Measurements from ENCODE around the gene NUDT11. TPM values are rescaled to one million over a fixed set of nuclear protein-coding genes. Genes with fewer than 3 reads are reported as not detected.

NUDT11 gene
- polyA plus RNA-seq, 1 donor from 2014 or later = 118 TPM

GRCh38 chrX:51476930-51477329, 19.5 kb downstream of the NUDT11 start:
- H3K4me2 ChIP-seq (ENCODE audit: low read length) = no peak overlapping the region
- no peaks in the 10 kb centered on the region for H3F3A ChIP-seq (ENCODE audit: insufficient read depth, low read length, poor library complexity, severe bottlenecking)
- no peak overlapping the region for H2AFZ ChIP-seq (ENCODE audit: low read depth, low read length)
- H4K20me1 ChIP-seq (ENCODE audit: insufficient read depth) = no peaks in the 10 kb centered on the region
- no peak overlapping the region for H3K9ac ChIP-seq (ENCODE audit: low read length)
- H3K4me3 ChIP-seq (ENCODE audit: low read length) = no peak overlapping the region
- no peaks in the 10 kb centered on the region for H3K36me3 ChIP-seq (ENCODE audit: insufficient read depth, low read length)
- no peaks in the 10 kb centered on the region for H3K9me3 ChIP-seq (ENCODE audit: low read length)
- no peaks in the 10 kb centered on the region for H3K79me2 ChIP-seq (replicated peaks; ENCODE audit: insufficient read depth, low read length)
- no peaks in the 10 kb centered on the region for H3K27me3 ChIP-seq (ENCODE audit: insufficient read depth, low read depth, low read length)
- TF ChIP-seq SMC3 (conservative IDR thresholded peaks at IDR 0.05; ENCODE audit: poor library complexity) (no peak), CTCF (IDR thresholded peaks at IDR 0.05; ENCODE audit: poor library complexity, severe bottlenecking) (no peak), EP300 (conservative IDR thresholded peaks at IDR 0.05; ENCODE audit: poor library complexity, severe bottlenecking) (no peak), RAD21 (conservative IDR thresholded peaks at IDR 0.05) (no peak), MXI1 (conservative IDR thresholded peaks at IDR 0.05; ENCODE audit: poor library complexity, severe bottlenecking) (no peak), POLR2AphosphoS5 (IDR thresholded peaks at IDR 0.05) (no peak), TAF1 (IDR thresholded peaks at IDR 0.05; ENCODE audit: low read depth) (no peak), EZH2 (IDR thresholded peaks at IDR 0.05; ENCODE audit: borderline replicate concordance, insufficient read depth, low read length, poor library complexity, severe bottlenecking) (no peak)
- TF ChIP-seq, protein P1, sequence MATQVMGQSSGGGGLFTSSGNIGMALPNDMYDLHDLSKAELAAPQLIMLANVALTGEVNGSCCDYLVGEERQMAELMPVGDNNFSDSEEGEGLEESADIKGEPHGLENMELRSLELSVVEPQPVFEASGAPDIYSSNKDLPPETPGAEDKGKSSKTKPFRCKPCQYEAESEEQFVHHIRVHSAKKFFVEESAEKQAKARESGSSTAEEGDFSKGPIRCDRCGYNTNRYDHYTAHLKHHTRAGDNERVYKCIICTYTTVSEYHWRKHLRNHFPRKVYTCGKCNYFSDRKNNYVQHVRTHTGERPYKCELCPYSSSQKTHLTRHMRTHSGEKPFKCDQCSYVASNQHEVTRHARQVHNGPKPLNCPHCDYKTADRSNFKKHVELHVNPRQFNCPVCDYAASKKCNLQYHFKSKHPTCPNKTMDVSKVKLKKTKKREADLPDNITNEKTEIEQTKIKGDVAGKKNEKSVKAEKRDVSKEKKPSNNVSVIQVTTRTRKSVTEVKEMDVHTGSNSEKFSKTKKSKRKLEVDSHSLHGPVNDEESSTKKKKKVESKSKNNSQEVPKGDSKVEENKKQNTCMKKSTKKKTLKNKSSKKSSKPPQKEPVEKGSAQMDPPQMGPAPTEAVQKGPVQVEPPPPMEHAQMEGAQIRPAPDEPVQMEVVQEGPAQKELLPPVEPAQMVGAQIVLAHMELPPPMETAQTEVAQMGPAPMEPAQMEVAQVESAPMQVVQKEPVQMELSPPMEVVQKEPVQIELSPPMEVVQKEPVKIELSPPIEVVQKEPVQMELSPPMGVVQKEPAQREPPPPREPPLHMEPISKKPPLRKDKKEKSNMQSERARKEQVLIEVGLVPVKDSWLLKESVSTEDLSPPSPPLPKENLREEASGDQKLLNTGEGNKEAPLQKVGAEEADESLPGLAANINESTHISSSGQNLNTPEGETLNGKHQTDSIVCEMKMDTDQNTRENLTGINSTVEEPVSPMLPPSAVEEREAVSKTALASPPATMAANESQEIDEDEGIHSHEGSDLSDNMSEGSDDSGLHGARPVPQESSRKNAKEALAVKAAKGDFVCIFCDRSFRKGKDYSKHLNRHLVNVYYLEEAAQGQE (IDR thresholded peaks at IDR 0.05; ENCODE audit: borderline replicate concordance) = no peak
- no peaks in the 10 kb centered on the region for H3K9me2 ChIP-seq (ENCODE audit: insufficient read depth, low read length)
- H3K27ac ChIP-seq (ENCODE audit: low read length) = no peak overlapping the region

- H3K27me3 ChIP-seq (ENCODE audit: insufficient read depth, low read depth, low read length) = no peaks in the 10 kb centered on the region
- no peak overlapping the region for H3K27ac ChIP-seq (ENCODE audit: low read length)
- TF ChIP-seq EP300 (conservative IDR thresholded peaks at IDR 0.05; ENCODE audit: poor library complexity, severe bottlenecking) (no peak), POLR2AphosphoS5 (IDR thresholded peaks at IDR 0.05) (no peak), MXI1 (conservative IDR thresholded peaks at IDR 0.05; ENCODE audit: poor library complexity, severe bottlenecking) (no peak), SMC3 (conservative IDR thresholded peaks at IDR 0.05; ENCODE audit: poor library complexity) (no peak), CTCF (IDR thresholded peaks at IDR 0.05; ENCODE audit: poor library complexity, severe bottlenecking) (no peak), TAF1 (IDR thresholded peaks at IDR 0.05; ENCODE audit: low read depth) (no peak), EZH2 (IDR thresholded peaks at IDR 0.05; ENCODE audit: borderline replicate concordance, insufficient read depth, low read length, poor library complexity, severe bottlenecking) (no peak), RAD21 (conservative IDR thresholded peaks at IDR 0.05) (no peak)
- TF ChIP-seq, protein P1 (IDR thresholded peaks at IDR 0.05; ENCODE audit: borderline replicate concordance) = no peak
- no peaks in the 10 kb centered on the region for H4K20me1 ChIP-seq (ENCODE audit: insufficient read depth)
- no peaks in the 10 kb centered on the region for H3K9me3 ChIP-seq (ENCODE audit: low read length)
- H3F3A ChIP-seq (ENCODE audit: insufficient read depth, low read length, poor library complexity, severe bottlenecking) = no peaks in the 10 kb centered on the region
- no peak overlapping the region for H2AFZ ChIP-seq (ENCODE audit: low read depth, low read length)
- no peak overlapping the region for H3K9ac ChIP-seq (ENCODE audit: low read length)
- H3K36me3 ChIP-seq (ENCODE audit: insufficient read depth, low read length) = no peaks in the 10 kb centered on the region
- H3K79me2 ChIP-seq (replicated peaks; ENCODE audit: insufficient read depth, low read length) = no peaks in the 10 kb centered on the region
- H3K4me2 ChIP-seq (ENCODE audit: low read length) = no peak overlapping the region
- no peaks in the 10 kb centered on the region for H3K9me2 ChIP-seq (ENCODE audit: insufficient read depth, low read length)
- no peak overlapping the region for H3K4me3 ChIP-seq (ENCODE audit: low read length)
Measured at GRCh38 chrX:51463322-51463721, 33.1 kb downstream of the NUDT11 start.

All from neural cell (in vitro differentiated cells).